HS-27A (cell line): Measurements from ENCODE around the gene ABCF2.

Source experiments
- DNase-seq: peaks from one replicate; pipeline ENCODE4 v3.0.0-alpha.2; 2012; ENCODE audit warnings: low read depth, missing footprints

ABCF2 gene

DNA sequence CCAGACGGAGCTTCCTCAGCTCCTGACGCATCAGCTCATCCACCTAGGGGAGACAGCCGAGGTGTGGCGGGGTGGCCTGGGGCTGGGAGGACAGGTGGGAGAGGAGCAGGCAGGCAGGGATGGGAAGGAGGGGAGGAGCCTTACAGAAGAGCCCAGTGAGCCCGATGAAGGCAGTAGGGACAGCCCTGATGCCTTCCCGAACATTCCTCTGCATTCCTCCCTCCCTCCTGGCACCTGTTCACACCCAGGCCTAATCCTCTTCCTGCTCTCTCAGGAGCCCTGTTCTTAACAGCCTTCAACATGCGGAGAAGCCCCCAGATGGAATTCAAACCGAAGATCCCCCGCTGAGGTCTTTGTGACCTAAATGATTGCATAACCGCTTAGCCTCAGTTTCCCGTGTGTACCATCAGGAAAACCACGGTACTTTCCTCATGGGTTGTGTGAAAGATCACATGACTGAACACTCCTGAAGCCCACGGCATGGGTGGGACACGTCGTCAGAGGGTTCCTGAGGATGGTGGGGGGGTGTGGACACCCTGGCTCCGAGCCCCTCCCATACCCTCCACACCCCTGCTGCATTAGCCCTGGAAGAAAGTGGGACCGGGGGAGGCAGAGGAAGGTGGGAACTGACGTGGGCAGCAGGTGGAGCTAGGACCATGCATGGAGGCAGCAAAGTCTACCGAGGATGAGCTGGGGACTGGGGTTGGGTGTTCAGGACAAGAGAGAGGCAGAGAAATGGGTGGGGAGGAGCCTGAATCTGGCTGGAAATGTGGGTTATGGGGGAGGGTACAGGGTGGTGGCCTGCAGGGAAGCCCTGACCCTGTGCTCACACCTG is 31.2 kb downstream of the ABCF2 start:
- no peak for DNase-seq

DNA sequence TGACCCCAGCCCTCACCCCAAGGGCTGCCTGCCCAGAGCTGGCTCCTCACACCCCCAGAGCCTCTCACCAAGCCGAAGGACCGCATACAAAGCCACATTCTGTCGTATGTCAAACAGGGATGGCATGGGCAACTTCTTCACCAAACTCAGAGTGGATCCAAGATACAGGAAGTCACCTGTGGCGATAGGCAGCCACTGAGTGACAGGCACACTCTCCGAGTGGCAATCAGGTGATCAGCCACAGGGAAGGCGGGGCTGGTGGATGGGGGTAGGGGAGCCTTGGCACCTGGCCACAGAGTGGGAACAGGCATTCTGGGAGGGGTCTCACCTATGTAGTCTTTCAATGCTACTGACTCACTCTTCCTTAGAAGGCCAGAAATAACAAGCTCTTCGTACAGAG is 32.8 kb downstream of the ABCF2 start:
- DNase-seq: no peak

DNA sequence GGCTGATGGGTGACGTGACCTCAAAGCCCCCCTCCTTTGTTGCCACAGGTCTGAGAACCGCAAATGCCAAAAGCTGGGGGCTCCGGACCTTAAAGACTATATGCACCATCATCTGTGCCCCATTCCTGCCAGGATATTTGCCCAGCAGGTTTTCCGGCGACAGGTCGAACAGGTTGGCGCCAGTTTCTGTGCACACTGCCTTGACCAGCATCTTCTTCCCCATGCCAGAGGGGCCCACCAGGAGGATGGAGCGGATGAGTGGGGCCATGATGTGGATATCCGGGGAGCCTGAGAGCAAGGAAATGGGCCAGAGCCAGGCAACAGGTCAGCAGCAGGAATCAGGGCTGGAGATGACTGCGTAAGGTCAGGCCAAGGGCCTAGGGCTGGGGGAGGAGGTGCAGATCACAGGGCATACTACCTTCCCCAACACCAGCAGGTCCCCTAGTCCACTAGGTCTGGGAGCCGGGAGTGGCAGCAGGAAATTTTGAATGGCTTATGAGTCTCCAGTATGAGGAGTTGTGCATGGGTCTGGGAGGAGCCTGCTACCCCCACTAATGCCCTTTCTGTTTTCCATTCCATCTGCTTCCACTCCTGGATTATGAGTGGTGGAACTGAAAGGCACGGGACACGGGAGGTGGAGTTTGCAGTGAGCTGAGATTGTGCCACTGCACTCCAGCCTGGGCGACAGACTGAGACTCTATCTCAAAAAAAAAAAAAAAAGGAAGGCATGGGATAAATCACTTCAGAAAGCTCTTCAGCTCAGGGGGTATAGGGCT is 33.6 kb downstream of the ABCF2 start:
- DNase-seq: no peak

DNA sequence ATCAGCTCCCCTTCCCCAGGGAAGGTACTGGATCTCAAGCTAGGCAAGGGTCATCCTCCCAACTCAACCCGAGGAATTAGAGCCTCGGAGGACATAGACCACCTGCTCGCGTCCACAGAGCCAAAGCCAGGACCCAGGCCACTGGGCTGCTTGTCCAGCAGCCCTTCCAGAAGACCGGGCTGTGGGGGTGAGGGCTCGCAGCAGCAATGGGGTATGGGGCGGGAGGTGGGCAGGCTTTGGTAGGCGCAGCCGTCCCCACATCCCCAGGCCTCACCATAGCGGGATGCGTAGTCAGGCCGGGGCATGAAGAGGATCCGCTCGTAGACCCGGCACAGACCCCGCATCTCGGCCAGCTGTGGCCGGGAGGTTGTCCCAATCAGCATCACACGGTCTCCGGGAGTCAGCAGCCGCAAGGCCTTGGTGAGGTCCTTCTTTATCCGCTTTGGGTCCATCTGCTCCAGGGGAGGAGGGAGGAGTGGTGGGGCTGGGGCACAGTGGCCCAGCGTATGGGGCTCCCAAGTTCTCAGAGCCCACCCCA is 34.9 kb downstream of the ABCF2 start:
- DNase-seq: no peak

DNA sequence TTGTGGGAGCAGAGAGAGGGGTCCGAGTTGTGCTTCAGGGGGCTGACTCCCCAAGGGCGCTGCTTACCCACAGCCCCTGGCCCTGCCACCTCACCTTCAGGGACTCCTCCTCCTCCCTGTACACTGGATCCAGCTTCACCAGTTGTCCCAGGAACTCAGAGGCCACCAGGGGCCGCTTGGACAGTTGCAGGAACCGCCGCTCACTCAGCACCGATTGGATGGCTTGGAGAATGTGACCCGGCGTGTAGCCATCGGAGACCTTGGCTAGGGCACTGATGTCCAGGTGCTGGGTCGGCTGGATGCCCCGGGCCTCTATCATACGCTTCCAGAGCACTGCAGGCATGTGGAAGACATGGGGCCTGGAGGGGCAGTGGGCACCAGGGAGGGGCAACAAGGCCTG is 35.5 kb downstream of the ABCF2 start:
- DNase-seq: no peak

DNA sequence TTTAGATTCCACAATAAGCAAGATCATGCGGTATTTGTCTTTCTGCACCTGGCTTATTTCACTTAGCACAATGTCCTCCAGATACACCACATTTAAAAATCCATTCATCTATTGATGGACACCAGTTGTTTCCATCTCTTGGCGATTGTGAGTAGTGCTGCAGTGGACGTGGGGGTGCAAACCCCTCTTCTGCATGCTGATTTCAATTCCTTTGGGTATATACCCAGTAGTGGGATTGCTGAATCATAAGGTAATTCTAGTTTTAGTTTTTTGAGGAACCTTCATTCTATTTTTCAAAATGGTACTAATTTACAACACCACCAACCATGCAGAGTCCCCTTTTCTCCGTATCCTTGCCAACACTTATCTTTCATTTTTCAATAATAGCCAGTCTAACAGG is 38.0 kb downstream of the ABCF2 start:
- no peak for DNase-seq

DNA sequence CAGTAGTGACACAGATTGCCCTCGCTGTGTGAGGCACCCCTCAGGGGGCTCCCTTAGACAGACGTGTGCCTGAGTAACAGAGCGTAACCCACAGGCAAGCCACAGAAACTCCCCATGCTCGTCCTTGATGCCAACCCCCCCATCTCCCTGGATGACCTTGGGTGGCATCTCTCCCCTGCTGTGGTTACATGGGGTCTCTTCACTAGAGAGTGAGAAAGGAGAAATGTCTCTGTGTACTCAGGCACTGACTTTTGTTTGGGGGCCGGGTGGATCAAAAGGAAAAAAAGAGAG is 38.8 kb downstream of the ABCF2 start:
- DNase-seq: no peak

DNA sequence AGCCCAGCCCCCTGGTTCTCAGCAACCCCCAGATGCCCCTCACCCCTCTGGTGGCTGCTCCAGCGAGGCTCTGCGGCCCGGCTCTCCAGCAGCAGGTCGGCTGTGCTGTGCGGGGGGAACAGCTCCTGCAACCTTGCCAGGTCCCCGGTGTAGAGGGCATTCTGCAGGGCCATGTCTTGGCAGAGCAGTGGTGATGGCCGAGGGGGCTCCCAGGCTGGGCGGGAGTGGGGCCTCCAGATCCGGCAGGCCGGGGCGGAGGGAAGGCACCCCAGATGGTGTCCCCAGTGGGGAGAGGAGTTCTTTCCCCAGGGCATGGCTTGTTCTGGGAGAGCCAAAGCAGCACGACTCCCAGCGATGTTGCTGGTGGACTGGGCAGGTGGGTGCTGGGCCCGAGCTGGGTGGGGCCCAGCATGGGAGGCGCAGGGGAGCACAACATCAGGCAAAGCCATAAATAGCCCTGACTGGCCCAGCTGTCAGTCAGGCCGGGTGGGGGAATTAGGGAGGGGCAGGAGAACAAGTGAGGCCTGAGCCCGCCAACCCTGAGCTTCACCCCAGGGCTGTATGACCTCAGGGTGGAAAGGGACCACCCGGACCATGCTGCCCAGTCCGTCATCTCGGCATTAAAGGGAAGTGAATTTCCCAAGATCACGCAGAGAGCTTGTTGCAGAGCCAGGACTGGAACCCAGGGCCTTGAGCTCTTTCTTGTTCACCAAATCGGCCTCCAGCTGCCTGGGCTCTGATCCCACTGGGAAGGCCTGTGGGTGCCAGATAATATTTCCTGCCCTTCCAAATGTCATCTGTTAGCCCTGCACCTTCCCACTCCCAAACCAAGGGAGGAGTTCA is 39.4 kb downstream of the ABCF2 start:
- DNase-seq: no peak

DNA sequence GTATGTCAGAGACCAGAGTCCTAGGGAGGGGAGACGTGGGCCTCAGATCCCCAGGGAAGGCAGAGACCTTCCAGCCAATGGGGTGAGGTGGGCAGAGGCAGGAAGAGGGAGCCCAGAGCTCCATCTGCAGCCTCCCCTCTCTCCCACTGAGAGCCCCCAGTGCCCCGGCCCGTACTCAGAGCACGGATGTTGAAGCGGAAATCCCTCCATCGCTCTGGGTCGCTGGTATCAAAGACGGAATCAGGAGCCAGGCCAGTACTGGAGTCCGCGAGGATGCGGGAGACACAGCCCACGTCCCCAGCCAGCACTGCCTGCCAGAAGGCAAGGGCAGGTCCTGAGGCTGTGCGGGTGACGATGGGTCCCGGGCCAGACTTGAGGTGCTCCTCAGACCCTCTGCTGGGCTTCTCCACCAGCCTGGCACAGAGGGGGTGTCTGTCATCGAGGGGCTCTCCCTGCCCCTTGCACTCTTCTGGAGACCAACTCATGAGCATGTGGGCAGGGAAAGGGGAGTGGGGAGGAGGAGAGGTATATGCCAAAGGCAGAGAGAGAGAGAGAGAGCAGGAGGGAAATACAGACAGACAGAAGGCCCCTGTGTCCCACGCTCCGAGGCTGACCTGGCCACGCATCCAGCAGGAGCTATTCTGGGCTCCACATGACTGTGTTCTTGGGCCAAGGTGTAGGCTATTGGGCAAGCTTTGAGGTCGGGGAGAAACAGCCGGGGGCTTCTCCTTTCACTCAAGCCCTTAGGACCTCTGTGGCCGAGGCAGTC is 40.2 kb downstream of the ABCF2 start, which contains the start of gene ASB10:
Gene ASB10, minus strand, starts transcription at position 611 of the 769 bp plus-strand sequence. Its CDS starts 120 bp downstream, at position 491.
- no peak for DNase-seq

DNA sequence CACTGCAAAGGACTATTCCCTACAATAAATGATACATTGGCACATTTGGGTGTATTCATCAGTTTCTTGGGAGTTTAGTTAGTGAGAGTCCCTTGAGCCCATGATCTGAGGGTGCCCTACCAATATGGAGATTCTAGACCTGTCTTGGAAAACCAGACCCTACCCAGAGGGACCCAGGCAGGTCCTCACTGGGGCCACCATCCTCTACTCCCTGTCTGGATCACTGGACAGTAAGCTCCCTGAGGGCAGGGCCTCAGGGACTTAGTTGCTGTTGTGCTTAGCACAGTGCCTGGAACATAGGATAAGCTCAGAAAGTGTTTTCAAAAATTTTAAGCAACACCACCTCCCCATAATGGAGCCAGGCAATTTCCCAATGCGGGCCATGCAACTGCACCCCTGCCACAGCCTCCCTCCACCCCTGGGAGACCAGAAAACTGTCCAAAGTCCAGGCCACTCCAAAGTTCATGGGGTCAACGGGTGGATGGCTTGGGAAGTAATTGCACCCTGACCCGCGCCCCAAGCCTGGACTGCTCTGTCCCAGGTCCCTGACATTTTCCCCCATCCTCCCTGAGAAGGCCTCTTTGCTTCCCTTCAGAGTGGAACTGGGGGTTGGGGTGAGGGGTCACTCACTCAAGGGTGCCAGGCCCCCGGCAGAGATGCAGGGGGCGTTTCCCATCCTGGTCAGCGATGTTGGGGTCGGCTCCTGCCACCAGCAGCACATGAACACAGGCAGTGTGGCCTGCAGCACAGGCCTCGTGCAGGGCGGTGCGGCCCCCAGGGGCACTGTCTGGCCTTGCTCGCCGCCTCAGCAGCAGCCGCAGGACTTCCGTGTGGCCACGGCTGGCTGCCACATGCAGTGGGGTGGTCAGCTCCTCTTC is 41.0 kb downstream of the ABCF2 start:
- DNase-seq: no peak

DNA sequence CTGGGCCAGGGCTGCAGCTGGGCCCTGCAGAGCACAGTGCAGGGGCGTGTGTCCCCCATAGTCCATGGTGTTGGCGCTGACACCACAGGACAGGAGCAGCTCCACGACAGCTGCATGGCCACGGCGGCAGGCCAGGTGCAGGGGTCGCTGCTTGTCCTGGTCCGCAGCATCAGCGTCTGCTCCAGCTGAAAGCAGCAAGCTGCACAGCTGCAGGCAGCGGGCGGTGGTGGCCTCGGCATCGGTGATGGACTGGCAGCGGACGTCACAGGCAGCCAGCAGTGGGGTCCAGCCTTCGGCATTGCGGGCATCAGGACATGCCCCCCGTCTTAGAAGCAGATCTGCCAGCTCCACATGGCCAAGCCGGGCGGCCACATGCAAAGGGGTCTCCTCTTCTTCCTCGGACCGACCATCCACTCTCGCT is 46.0 kb downstream of the ABCF2 start:
- no peak for DNase-seq

DNA sequence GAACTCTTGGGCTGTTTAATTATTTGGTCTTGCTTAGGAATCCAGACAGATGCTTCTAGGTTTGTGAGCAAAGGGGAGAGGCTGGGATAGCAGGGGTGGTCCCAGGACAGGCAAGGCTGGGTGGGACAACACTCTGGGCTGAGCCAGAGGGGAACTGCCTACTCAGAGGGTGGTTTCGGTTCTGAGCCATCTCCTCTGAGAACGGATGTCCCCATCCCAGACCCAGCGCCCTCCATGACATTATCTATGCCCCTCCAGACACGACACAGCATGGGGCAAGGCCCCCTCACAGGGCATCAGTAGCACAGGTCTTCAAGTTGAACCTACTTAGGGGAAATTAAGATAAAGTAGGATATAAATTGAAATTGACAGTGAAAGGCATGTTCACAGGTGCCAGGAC is 47.1 kb downstream of the ABCF2 start:
- DNase-seq: no peak

DNA sequence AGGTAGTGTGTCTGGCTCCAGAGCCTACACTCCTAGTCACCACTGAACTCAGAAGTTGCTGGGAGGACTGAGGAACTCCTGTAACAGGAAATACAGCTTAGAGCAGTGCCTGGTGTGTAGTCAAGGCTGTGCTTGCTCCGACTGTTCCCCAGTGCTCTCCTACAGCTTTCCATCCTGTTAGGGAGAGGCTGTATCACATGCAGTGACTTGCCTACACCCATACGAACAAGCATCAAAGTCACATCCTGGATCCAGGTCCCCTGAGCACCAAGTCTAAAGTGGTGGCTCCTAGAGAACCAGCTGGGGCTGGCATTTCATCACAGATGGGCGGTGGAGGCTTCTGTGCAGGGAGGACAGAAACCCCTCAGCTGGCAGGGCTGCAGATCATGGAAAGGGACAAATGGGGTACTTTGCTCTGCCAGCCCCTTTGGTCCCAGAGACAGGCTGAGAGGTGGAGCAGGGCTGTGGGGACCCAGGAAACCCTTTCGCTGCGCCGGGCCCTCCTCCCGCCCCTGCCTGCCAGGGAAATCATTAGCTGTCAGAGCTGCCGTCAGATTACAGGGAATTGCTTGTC is 47.6 kb downstream of the ABCF2 start:
- no peak for DNase-seq

DNA sequence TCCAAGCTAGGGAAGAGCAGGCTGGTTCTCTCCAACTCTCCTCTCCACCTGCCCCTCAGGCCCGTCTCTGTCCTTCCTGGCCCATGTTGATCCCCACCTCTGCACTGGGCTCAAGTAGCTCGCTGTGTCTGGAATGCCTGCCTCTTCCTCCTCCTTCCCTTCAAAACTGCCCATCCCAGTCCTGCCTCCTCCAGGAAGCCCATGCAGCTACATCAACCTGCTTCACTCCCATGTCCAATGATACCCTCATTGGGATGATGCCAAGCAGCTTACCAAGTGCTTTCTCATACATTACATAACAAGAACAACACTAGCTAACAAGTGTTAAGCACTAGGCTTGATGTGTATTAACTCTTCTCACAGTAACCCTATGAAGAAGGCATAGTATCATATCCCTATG is 48.2 kb downstream of the ABCF2 start:
- DNase-seq: no peak

DNA sequence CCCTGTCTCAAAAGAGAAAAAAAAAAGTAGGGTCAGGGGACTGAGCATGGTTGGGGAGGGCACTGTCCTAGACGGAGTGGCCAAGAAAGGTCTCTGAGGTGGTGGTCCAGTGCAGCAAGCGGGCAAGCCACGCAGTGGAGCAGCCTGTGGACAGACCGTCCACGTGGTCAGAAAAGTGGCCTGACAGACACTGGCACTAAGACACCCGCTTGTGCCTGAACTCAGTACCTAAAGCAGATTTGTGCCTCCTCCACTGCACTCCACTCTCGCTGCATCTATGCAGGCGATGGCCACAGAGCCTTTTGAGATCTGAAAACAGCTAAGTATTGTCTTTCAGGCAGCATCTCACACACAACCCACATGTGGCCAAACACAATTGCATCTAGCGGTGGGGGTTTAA is 48.8 kb downstream of the ABCF2 start:
- DNase-seq: no peak

DNA sequence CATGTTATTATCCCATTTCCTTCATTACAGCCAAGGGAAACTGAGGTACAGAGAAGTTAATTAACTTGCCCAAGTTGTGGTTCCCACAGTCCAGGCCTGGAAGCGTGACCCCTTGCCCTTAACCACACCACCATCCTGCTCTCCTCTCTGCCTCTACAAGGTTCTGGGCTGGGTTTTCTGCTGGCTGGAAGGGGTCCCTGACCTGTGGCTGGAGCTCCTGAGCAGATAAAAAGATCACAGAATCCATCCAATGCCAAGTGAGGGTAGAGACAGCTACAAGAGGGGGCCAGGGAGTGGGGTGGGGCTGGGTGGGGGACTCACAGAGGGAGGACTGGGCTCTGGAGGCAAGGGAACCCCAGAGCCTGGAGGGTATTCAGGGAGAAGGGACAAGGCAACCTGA is 49.7 kb downstream of the ABCF2 start:
- no peak for DNase-seq

DNA sequence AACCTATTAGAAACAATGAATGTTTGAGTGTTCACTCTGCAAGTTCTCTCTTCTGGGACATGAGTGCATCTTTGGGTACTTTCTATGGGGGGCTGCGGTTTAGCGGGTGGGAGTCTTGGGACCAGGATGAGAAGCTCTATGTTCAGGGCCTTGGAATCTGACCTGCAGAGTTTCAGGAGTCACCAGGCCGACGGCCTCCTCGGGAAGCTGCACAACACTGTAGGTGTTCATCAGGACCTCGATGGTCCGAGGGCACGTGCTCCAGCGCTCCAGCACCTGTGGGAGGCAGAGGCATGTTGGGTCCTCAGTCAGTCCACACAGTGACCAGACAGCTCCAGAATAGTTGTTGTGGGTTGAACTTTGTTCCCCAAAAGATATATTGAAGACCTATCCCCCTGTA is 50.6 kb downstream of the ABCF2 start:
- DNase-seq: no peak

DNA sequence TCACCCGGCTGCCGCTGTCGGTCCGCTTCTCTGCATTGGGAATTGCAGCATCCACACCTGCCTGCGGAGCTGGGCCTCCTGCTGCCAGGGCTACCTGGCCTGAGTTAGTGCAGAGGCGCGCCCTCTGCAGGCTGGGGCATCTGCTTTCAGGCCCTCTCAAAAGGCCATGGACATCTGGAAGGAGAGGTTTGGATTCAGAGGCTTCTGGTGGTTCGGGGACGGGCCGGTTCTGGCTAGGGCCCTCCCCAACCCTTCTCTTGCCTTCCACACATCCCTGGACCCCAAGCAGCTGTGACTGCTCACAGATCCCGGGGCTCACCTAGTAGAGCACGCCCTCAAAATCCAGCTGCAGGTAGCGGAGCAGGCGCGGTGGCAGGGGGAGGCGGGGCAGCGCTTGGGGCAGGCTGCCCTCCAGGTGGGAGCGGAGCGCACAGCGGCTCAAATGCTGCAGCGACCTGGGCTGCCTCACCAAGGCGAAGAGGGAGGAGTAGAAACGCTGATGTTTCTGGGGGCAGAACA is 51.2 kb downstream of the ABCF2 start:
- DNase-seq: no peak

DNA sequence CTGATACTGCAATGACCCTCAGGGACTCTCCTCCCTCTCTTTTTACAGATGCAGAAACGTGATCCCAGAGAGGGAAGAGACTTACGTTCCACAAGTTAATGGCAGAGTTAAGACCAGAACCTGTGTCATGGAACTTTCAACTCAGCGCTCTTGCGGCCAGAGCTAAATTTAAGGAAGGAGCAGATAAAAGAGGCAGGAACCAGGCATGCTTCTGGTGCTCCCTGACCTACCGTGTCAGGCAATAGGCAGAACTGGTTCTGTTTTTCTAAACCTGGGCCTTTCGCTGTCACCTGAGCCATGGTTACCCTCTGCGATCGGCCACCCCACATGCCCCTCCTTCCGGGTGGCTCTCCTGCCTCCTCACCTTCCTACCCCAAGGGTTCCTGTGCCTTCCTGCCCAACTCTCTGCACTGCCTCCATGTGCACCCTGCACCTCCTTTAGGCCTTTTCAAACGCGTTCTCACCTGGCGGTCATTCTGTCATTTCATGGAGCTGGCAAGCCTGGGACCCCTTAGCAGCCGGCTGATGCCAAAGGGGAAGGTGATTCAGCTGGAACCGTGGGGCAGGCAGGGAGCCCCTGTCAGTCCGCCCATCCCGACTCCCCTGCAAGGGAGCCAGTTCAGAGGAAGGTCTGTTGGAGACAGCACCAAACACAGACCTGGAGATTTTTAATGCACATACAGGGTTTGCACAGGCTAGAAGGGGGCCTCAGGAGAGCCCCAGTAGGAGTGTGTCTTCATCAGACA is 51.8 kb downstream of the ABCF2 start:
- DNase-seq: no peak
